K562 (cell line): Measurements from ENCODE around the gene SERTAD3. TPM values are rescaled to one million over a fixed set of nuclear protein-coding genes. Genes with fewer than 3 reads are reported as not detected.

Experiments
- ATAC-seq: fragments of 200-7000 bp; cut with Tn5 transposase; 3 replicates; pipeline ENCODE4 v1.9.1; 2020; ENCODE audit warnings: moderate library complexity
- BruUV-seq: library from RNA; stranded (reverse); fragments of 400-500 nt; replicated peaks from 2 replicates; lab custom pipeline; 2021; lab: Mats Ljungman, UMichigan
- CTCF ChIA-PET: fragments of 300-600 bp; formaldehyde crosslinking; extraction: SDS; loops from one replicate; lab custom pipeline; 2021; ENCODE audit warnings: low intra/inter-chr PET ratio; lab: Yijun Ruan, JAX
- POLR2A ChIA-PET: fragments of 300-600, 350-650 bp; sonication (Branson Sonifier 250); formaldehyde crosslinking; extraction: SDS; loops from one replicate; lab custom pipeline; 2021; ENCODE audit warnings: antibody characterized with exemption, inconsistent platforms; lab: Yijun Ruan, JAX
- DNase-seq, 4 experiments: peaks; one replicate each; pipeline versions ENCODE4 v3.0.0 to v3.0.0-alpha.2; 2011 to 2018; ENCODE audit warnings: low spot score in 3 of 4, mixed read lengths in 3 of 4; ENCODE audit errors: extremely low read depth in 1 of 4
- FAIRE-seq: peaks from 2 replicates; lab custom pipeline; 2011; peaks lifted over from hg19 to GRCh38; lab: Jason Lieb, UNC
- H2AFZ ChIP-seq: 2 replicates; pipeline ENCODE4 v1.6.0; 2011; ENCODE audit warnings: low read depth, low read length, control low read depth, inconsistent platforms
- H3K27ac ChIP-seq: fragments of 200-600 bp; 3 replicates; pipeline ENCODE4 v1.8.0; 2011; ENCODE audit warnings: low read depth, mild to moderate bottlenecking, control low read depth, inconsistent platforms, low read length, moderate library complexity, mixed read lengths; ENCODE audit errors: extremely low read depth
- H3K27me3 ChIP-seq, 2 experiments: fragments of 300-600 bp in 1 of 2; 2 replicates in 1 of 2; 3 replicates in 1 of 2; pipeline versions ENCODE4 v1.6.0 to v1.8.0; 2011; ENCODE audit warnings: inconsistent platforms in 2 of 2, low read length in 2 of 2, mild to moderate bottlenecking in 1 of 2, mixed read lengths in 1 of 2, moderate library complexity in 1 of 2; ENCODE audit not compliant: control insufficient read depth in 2 of 2, insufficient read depth in 2 of 2
- H3K36me3 ChIP-seq: fragments of 300-600 bp; 3 replicates; pipeline ENCODE4 v1.8.0; 2011; ENCODE audit warnings: mild to moderate bottlenecking, low read length, inconsistent platforms; ENCODE audit not compliant: control insufficient read depth, insufficient read depth
- H3K4me1 ChIP-seq, 2 experiments: fragments of 200-600 bp in 1 of 2; replicated peaks in 1 of 2; 2 replicates in 1 of 2; 3 replicates in 1 of 2; pipeline versions ENCODE4 v1.5.1 to v1.8.0; 2011; ENCODE audit warnings: inconsistent platforms in 2 of 2, low read length in 2 of 2, mild to moderate bottlenecking in 1 of 2, mixed read lengths in 1 of 2, moderate library complexity in 1 of 2; ENCODE audit not compliant: control insufficient read depth in 2 of 2, insufficient read depth in 2 of 2
- H3K4me2 ChIP-seq: 2 replicates; pipeline ENCODE4 v1.6.1; 2011; ENCODE audit warnings: low read length, control low read depth, inconsistent platforms, mixed read lengths; ENCODE audit not compliant: insufficient read depth
- H3K4me3 ChIP-seq: fragments of 200-600 bp; sonication (generic), shearing (Covaris generic); 2 replicates; pipeline ENCODE4 v1.5.1; 2016; ENCODE audit warnings: control low read depth, inconsistent platforms
- H3K79me2 ChIP-seq: fragments of 200-600 bp; 3 replicates; pipeline ENCODE4 v1.8.0; 2011; ENCODE audit warnings: low read length, inconsistent platforms; ENCODE audit not compliant: control insufficient read depth, insufficient read depth
- H3K9ac ChIP-seq, 2 experiments: 2 replicates each; pipeline versions ENCODE4 v1.6.0 to v1.6.1; 2011; ENCODE audit warnings: low read depth in 2 of 2, low read length in 2 of 2, control low read depth in 1 of 2, inconsistent platforms in 1 of 2, mild to moderate bottlenecking in 1 of 2, mixed read lengths in 1 of 2; ENCODE audit not compliant: insufficient read depth in 1 of 2
- H3K9me1 ChIP-seq: one replicate; pipeline ENCODE4 v1.6.0; 2011; ENCODE audit warnings: inconsistent platforms, mild to moderate bottlenecking, low read length, moderate library complexity; ENCODE audit not compliant: control insufficient read depth, insufficient read depth
- H3K9me3 ChIP-seq: replicated peaks from 2 replicates; pipeline ENCODE4 v1.5.1; 2011; ENCODE audit warnings: low read depth, low read length, inconsistent platforms; ENCODE audit not compliant: control insufficient read depth, insufficient read depth
- H4K20me1 ChIP-seq: replicated peaks from 2 replicates; pipeline ENCODE4 v1.6.1; 2011; ENCODE audit warnings: low read length, inconsistent platforms, mixed read lengths; ENCODE audit not compliant: control insufficient read depth, insufficient read depth
- CHD4 ChIP-seq: fragments of 200-600 bp; sonication (generic); IDR thresholded peaks from 3 replicates; pipeline ENCODE4 v1.6.1; 2012; ENCODE audit warnings: low read depth, mild to moderate bottlenecking, mixed read lengths, low read length, inconsistent platforms; ENCODE audit not compliant: insufficient read depth, insufficient replicate concordance, poor library complexity, severe bottlenecking
- MEIS2 ChIP-seq: fragments of 450-650 bp; IDR thresholded peaks from 2 replicates; pipeline ENCODE4 v1.6.1; 2014; ENCODE audit warnings: mild to moderate bottlenecking; ENCODE audit not compliant: partially characterized antibody
- NR2C2 ChIP-seq, 2 experiments: fragments of 200-800 bp in 1 of 2; sonication (Bioruptor generic) in 1 of 2; sonication (generic) in 1 of 2; formaldehyde crosslinking in 1 of 2; IDR thresholded peaks; 2 replicates each; pipeline versions ENCODE4 v1.6.1 to v1.8.0; 2016 to 2022; ENCODE audit warnings: mild to moderate bottlenecking in 1 of 2, missing compliant biosample characterization in 1 of 2, missing genetic modification characterization in 1 of 2, missing genetic modification reagents in 1 of 2
- SPI1 ChIP-seq: IDR thresholded peaks from 2 replicates; pipeline ENCODE4 v1.6.1; 2011; ENCODE audit warnings: low read depth, low read length, control low read depth, borderline replicate concordance
- ZNF584 ChIP-seq: fragments of 200-800 bp; sonication (Bioruptor generic); IDR thresholded peaks from 2 replicates; pipeline ENCODE4 v1.6.1; 2016; ENCODE audit warnings: low read depth, mild to moderate bottlenecking, missing genetic modification characterization, missing compliant biosample characterization
- WGBS: fragments of 100-300 bp; shearing (Covaris generic); methylation state at CpG from one replicate; pipeline ENCODE4 v1.1.6; 2016; ENCODE audit warnings: low coverage, mixed read lengths; ENCODE audit not compliant: insufficient coverage; ENCODE audit errors: missing lambda C conversion rate; 5-methylcytosine and 5-hydroxymethylcytosine counted together
- in situ Hi-C: fragments of 300-500 bp; cut with MboI; formaldehyde crosslinking; loops from 4 replicates; pipeline ENCODE4 v1.15.0; 2018; ENCODE audit warnings: inconsistent platforms, mixed read lengths
- intact Hi-C: fragments of 100-400 bp; cut with micrococcal nuclease; formaldehyde crosslinking; loops from 2 replicates; pipeline ENCODE4 v1.14.2; 2022
- polyA plus RNA-seq, 8 experiments: library from polyadenylated mRNA; depleted of rRNA in 4 of 8; stranded (reverse) in 5 of 8; unstranded in 3 of 8; fragments of >200 nt; fragmentation: Nextera tagmentation in 2 of 8; fragmentation: Illumina TruSeq in 1 of 8; extraction: Ambion mirVana in 2 of 8; extraction: Trizol in 1 of 8; gene quantifications; 2 replicates each; pipeline versions ENCODE4 v1.2.1 to v1.2.3, GENCODE V29; 2011 to 2014; ENCODE audit warnings: inconsistent platforms in 1 of 8, missing spikeins in 1 of 8
- total RNA-seq, 7 experiments: library from RNA; depleted of rRNA in 6 of 7; stranded (reverse); fragments of >200 nt in 6 of 7; fragmentation: Illumina TruSeq in 2 of 7; extraction: Trizol in 2 of 7; gene quantifications; 2 replicates each; pipeline versions ENCODE4 v1.2.1 to v1.2.3, GENCODE V29; 2011 to 2021; ENCODE audit warnings: low replicate concordance in 1 of 7
- TF ChIP-seq, protein P1 (sequence below): IDR thresholded peaks from 2 replicates; pipeline ENCODE4 v1.6.1; 2011; ENCODE audit warnings: borderline replicate concordance, low read depth, mild to moderate bottlenecking, moderate library complexity, low read length; ENCODE audit not compliant: insufficient read depth, poor library complexity, severe bottlenecking

Gene SERTAD3
- total and polyA plus RNA-seq, 9 of the 15 experiments (the other 6 are each of a cell fraction or from before 2014, with no cell fraction given): 5.4 to 28.9 (median 17.5) TPM

DNA sequence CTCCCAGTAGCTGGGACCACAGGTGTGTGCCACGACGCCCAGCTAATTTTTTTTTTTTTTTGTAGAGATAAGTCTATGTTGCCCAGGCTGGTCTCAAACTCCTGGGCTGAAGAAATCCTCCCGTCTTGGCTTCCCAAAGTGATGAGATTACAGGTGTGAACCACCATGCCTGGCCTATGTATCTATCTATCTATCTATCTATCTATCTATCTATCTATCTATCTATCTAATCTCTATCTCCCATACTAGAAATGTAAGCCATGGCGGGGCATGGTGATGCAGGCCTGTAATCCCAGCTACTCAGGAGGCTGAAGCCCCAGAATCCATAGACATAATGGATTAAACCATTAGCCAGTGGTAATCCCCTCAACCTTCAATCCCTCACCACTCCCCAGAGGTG is 6.5 kb upstream of the SERTAD3 start (continued):
- TF ChIP-seq CHD4 (no peak), NR2C2 (CRISPR knock-in tag; IDR thresholded peaks at IDR 0.05) (no peak), NR2C2 (tag; IDR thresholded peaks at IDR 0.05) (no peak), SPI1 (no peak)
- TF ChIP-seq, protein P1, sequence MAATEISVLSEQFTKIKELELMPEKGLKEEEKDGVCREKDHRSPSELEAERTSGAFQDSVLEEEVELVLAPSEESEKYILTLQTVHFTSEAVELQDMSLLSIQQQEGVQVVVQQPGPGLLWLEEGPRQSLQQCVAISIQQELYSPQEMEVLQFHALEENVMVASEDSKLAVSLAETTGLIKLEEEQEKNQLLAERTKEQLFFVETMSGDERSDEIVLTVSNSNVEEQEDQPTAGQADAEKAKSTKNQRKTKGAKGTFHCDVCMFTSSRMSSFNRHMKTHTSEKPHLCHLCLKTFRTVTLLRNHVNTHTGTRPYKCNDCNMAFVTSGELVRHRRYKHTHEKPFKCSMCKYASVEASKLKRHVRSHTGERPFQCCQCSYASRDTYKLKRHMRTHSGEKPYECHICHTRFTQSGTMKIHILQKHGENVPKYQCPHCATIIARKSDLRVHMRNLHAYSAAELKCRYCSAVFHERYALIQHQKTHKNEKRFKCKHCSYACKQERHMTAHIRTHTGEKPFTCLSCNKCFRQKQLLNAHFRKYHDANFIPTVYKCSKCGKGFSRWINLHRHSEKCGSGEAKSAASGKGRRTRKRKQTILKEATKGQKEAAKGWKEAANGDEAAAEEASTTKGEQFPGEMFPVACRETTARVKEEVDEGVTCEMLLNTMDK: no peak

DNA sequence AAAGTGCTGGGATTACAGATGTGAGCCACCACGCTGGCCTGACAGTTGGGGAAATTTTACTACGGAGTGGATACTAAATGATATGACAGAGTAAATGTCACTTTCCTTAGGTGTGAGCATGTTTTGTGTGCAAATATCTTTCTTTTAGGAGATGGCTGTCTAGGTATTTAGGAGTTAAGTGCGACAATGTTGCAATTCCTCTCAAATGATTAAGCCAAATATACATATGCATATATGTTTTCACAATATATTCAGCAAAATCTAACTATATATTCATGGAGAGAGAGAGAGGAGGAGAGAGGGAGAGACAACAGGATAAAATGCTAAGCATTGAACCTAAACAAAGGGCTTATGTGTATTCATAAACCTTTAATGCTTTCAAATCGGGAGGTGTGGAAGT is 5.4 kb upstream of the SERTAD3 start:
- Histone ChIP-seq H3K9me3 (no peaks in the 10 kb centered on the region), H4K20me1 (no peaks in the 10 kb centered on the region; the same call in 1 of the 2 replicates), H3K27ac (no peak overlapping the region), H3K79me2 (no peaks in the 10 kb centered on the region), H3K4me1 (peaks cover 21 to 22% of the 10 kb centered on the region in 2 experiments; a peak in 4 of 5 replicates), H3K9ac (no peak overlapping the region), H3K36me3 (peaks cover 58% of the 10 kb centered on the region), H2AFZ (no peak overlapping the region), H3K4me3 (no peak overlapping the region), H3K27me3 (no peaks in the 10 kb centered on the region), H3K9me1 (no peaks in the 10 kb centered on the region), H3K4me2 (no peak overlapping the region)
- in situ Hi-C loops (no loop called here), intact Hi-C loops (no loop called here)
- no peak for FAIRE-seq
- DNase-seq: no peak
- ATAC-seq: no peak
- BruUV-seq: no TSS peak
- ChIA-PET POLR2A (no interaction called here), CTCF (no interaction called here)
- WGBS: 92% methylated on average over 4 of the region's 4 CpGs
- TF ChIP-seq MEIS2: no peak
- TF ChIP-seq ZNF584 (CRISPR knock-in tag): no peak
